Stimulated activated CD8-positive, alpha-beta memory T cell treated with anti-CD3 and anti-CD28 coated beads, Interleukin-4, amount 100 ng/mL, for 1 hour (primary cell): ENCODE measurements around the gene CCR9.

ENCODE experiments used
- DNase-seq, 2 donors: peaks; one replicate each; pipeline ENCODE4 v3.0.0-alpha.2; 2020; ENCODE audit warnings: low read depth in 2 of 2, low spot score in 1 of 2

The CCR9 gene

GRCh38 chr3:45952456-45952855, 66.1 kb downstream of the CCR9 start:
- DNase-seq = no peak
